Measurements from ENCODE around the gene FAM180B. TPM values are rescaled to one million over a fixed set of nuclear protein-coding genes. Genes with fewer than 3 reads are reported as not detected.

The FAM180B gene, protein sequence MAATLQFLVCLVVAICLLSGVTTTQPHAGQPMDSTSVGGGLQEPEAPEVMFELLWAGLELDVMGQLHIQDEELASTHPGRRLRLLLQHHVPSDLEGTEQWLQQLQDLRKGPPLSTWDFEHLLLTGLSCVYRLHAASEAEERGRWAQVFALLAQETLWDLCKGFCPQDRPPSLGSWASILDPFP
- not detected for polyA plus RNA-seq (2012; ENCODE audit: insufficient read length, low read depth)

DNA sequence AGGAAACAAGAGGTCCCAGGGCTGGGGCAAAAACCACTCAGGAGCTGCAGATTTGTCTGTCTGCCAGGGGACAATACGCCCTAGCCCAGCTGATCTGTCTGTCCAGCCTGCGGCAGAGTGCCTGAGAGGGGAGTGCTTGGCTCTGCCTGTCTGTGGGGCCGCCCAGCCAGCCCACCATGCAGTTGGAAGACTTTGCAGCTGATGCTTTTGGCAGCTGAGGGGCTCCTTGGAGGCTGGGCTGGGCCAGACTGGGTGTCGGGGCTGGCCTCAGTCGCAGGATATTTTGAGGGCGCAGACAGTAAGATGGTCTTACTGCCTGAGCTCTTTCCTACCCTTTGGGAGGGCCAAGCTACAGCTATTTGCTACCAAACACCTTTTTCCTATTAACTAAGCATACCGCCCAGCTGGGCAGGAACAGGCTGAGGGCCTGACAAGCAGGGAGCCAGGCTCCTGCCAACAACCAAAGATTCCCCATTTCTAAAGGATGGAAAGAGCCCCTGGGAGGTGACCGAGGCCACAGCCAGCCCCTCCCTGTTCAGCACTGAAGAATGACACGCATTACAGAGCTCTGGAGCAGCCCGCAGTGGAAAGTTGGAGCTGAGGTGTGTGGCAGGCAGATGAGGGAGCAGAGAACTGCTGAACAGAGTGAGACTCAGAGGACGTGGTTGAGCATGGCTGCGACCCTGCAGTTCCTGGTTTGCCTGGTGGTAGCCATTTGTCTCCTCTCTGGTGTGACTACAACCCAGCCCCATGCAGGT lies at the start of gene FAM180B:
FAM180B (plus strand) TSS at position 581 of the 758 bp plus-strand sequence; CDS start at position 672, 91 bp downstream.
- no peak for TF ChIP-seq SIN3A (IDR thresholded peaks at IDR 0.05; ENCODE audit: borderline replicate concordance, insufficient read depth, low read length)
- no peak for TF ChIP-seq POLR2AphosphoS5 (IDR thresholded peaks at IDR 0.05; ENCODE audit: low read depth, low read length)
- TF ChIP-seq FOXP2 (optimal IDR thresholded peaks at IDR 0.05; ENCODE audit: borderline replicate concordance, extremely low read depth, extremely low read length, insufficient read depth) = no peak
- TF ChIP-seq, protein P1, sequence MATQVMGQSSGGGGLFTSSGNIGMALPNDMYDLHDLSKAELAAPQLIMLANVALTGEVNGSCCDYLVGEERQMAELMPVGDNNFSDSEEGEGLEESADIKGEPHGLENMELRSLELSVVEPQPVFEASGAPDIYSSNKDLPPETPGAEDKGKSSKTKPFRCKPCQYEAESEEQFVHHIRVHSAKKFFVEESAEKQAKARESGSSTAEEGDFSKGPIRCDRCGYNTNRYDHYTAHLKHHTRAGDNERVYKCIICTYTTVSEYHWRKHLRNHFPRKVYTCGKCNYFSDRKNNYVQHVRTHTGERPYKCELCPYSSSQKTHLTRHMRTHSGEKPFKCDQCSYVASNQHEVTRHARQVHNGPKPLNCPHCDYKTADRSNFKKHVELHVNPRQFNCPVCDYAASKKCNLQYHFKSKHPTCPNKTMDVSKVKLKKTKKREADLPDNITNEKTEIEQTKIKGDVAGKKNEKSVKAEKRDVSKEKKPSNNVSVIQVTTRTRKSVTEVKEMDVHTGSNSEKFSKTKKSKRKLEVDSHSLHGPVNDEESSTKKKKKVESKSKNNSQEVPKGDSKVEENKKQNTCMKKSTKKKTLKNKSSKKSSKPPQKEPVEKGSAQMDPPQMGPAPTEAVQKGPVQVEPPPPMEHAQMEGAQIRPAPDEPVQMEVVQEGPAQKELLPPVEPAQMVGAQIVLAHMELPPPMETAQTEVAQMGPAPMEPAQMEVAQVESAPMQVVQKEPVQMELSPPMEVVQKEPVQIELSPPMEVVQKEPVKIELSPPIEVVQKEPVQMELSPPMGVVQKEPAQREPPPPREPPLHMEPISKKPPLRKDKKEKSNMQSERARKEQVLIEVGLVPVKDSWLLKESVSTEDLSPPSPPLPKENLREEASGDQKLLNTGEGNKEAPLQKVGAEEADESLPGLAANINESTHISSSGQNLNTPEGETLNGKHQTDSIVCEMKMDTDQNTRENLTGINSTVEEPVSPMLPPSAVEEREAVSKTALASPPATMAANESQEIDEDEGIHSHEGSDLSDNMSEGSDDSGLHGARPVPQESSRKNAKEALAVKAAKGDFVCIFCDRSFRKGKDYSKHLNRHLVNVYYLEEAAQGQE (IDR thresholded peaks at IDR 0.05; ENCODE audit: insufficient read depth in 1 of 2, low read depth in 2 of 2, low read length in 2 of 2) = no peak

DNA sequence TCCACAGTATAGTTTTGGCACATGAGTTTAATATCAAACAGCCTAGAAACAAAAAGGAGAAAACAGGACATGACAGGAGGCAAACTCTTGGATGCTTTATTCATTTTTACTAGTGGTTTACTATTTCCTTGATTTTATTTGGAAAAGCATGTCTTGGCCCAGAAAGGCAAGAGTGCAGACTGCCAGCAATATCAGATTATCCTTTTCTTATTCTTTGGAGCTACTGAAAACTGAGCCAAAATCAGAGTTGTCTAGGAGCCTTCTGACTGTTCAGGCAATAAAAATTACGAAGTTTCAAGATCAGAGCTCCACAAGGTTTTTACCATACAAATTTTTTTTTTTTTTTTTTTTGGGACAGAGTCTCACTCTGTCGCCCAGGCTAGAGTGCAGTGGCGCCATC lies 49.6 kb upstream of the FAM180B start:
- TF ChIP-seq FOXP2 (optimal IDR thresholded peaks at IDR 0.05; ENCODE audit: borderline replicate concordance, extremely low read depth, extremely low read length, insufficient read depth) = no peak
- no peak for TF ChIP-seq TAF1 (IDR thresholded peaks at IDR 0.05; ENCODE audit: borderline replicate concordance, insufficient read depth, low read length)
- TF ChIP-seq, protein P1 (IDR thresholded peaks at IDR 0.05; ENCODE audit: insufficient read depth in 1 of 2, low read depth in 2 of 2, low read length in 2 of 2) = no peak
- no peak for TF ChIP-seq SIN3A (IDR thresholded peaks at IDR 0.05; ENCODE audit: borderline replicate concordance, insufficient read depth, low read length)
- TF ChIP-seq POLR2AphosphoS5 (IDR thresholded peaks at IDR 0.05; ENCODE audit: low read depth, low read length) = no peak

DNA sequence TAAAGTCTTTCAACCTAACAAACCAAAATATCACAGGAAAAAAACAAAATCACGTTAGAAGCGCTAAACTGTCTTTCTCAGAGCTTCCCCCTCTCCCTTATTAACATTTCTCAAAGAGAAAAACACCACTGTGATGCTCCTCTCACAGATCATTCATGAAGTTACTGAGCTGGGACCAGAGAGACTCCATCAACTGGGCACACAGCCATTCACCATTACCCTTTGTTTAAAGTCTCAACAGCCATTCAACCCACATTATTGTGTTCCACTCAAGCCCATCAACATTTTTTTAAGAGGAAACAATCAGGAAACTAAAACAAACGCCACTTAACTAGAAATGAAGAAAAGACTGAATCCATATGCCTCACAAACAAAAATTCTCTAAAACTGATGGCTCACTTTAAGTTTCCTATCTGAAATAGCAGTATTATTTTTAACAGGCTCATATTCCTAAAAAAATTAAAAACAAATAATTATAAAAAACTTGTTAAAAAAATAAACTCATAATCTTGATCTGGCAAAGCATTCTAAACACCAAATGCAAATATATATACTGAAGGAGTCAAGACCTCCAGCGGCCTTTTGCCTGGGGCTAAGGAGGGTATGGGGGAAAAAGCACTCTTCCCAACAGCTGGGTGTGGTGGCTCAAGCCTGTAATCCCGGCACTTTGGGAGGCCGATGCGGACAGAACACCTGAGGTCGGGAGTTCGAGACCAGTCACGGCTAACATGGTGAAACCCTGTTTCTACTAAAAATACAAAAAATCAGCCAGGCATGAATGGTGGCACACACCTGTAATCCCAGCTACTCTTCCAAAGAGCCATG lies 47.5 kb upstream of the FAM180B start:
- TF ChIP-seq FOXP2 (optimal IDR thresholded peaks at IDR 0.05; ENCODE audit: borderline replicate concordance, extremely low read depth, extremely low read length, insufficient read depth) = no peak
- no peak for TF ChIP-seq SIN3A (IDR thresholded peaks at IDR 0.05; ENCODE audit: borderline replicate concordance, insufficient read depth, low read length)
- TF ChIP-seq, protein P1 (IDR thresholded peaks at IDR 0.05; ENCODE audit: insufficient read depth in 1 of 2, low read depth in 2 of 2, low read length in 2 of 2) = no peak
- no peak for TF ChIP-seq TAF1 (IDR thresholded peaks at IDR 0.05; ENCODE audit: borderline replicate concordance, insufficient read depth, low read length)
- TF ChIP-seq POLR2AphosphoS5 (IDR thresholded peaks at IDR 0.05; ENCODE audit: low read depth, low read length) = no peak

DNA sequence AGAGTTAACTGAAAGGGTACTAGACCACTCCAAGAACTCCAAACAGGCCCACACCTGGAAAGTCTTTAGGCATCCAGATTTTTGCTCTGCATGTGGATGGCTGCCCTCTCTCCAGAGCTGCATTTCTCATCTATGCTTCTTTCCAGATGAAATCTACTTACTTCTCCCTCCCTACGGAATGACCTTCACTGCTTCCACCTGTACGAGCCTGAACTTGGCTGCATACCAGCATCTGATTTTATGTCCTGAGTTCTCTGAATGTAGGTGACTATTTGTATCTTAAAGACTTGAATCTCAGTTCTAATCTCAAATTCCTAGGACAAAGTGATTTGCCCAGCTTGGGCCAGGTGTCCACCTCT lies 46.8 kb upstream of the FAM180B start:
- TF ChIP-seq TAF1 (IDR thresholded peaks at IDR 0.05; ENCODE audit: borderline replicate concordance, insufficient read depth, low read length) = no peak
- no peak for TF ChIP-seq SIN3A (IDR thresholded peaks at IDR 0.05; ENCODE audit: borderline replicate concordance, insufficient read depth, low read length)
- TF ChIP-seq POLR2AphosphoS5 (IDR thresholded peaks at IDR 0.05; ENCODE audit: low read depth, low read length) = no peak
- TF ChIP-seq, protein P1 (IDR thresholded peaks at IDR 0.05; ENCODE audit: insufficient read depth in 1 of 2, low read depth in 2 of 2, low read length in 2 of 2) = no peak

Data from PFSK-1 (cell line).